ENCODE data around the gene NOL8. TPM values are rescaled to one million over a fixed set of nuclear protein-coding genes. Genes with fewer than 3 reads are reported as not detected.
A peak's percentile ranks its signal among the peaks of the same experiment; 100 is the strongest.

Gene NOL8
- polyA plus RNA-seq, 4 donors, result 36.1 to 65.7 (median 48.5) TPM

- DNase-seq (ENCODE audit: low read depth in 4 of 4, low spot score in 2 of 4), result no peak
These were observed 49.6 kb downstream of the NOL8 start for GRCh38 chr9:92275541-92275940.

DNA sequence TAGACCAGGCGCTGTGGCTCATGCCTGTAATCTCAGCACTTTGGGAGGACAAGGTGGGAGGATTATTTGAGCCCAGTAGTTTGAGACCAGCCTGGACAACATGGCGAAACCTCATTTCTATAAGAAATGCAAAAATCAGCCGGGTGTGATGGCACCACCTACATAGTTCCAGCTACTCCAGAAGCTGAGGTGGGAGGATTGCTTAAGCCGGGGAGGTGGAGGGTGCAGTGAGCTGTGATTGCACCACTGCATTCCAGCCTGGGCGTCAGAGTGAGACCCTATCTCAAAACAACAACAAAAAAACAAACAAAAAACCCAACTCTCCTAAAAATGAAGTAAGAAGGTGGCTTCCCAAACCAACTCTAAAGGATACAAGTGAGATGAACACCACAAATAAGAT lies 54.6 kb downstream of the NOL8 start:
- no peak for DNase-seq (ENCODE audit: low read depth in 4 of 4, low spot score in 2 of 4)

DNA sequence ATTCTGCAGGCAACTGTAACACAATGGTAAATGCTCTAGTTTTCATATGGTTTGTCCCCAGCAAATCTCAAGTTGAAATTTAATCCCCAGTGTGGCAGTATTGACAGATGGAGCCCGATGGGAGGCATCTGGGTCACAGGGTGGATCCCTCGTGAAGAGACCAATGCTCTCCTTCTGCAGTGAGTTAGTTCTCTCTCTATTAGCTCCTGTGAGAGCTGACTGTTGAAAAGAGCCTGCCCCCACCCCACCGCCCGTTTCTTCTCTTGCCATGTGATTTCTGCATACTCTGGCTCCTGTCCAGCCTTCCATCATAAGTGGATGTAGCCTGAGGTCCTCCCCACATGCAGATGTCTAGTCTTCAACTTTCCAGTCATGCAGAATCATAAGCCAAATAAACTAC lies 58.7 kb downstream of the NOL8 start:
- no peak for DNase-seq (ENCODE audit: low read depth in 4 of 4, low spot score in 2 of 4)

GRCh38 chr9:92265154-92265553 lies 60.0 kb downstream of the NOL8 start:
- DNase-seq (ENCODE audit: low read depth in 4 of 4, low spot score in 2 of 4), result no peak

- no peak for DNase-seq (ENCODE audit: low read depth in 4 of 4, low spot score in 2 of 4)
These were observed 62.0 kb downstream of the NOL8 start for GRCh38 chr9:92263131-92263530.

DNA sequence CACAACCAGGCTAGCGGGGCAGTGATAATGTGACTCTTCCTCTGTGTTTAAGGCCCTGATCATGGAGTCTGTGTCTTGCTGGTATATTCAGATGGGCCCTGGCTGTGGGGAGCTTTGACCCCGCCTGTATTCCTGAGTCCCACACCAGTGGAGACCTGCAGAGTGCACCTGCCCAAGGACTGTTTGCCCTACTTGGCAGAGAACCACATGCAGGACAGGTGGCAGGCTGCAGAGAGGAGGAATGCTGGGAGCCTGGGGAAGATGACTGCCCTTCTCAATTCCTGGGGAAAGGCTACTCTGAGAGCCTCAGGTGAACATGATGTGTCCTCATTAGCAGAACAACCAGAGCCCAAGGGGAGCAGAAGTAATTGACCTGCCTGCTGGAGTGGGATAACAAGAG lies 67.8 kb downstream of the NOL8 start:
- no peak for DNase-seq (ENCODE audit: low read depth in 4 of 4, low spot score in 2 of 4)

GRCh38 chr9:92254381-92255337 lies 70.5 kb downstream of the NOL8 start:
- peak in 1 of 4 donors; percentile 38 for DNase-seq (ENCODE audit: low read depth in 4 of 4, low spot score in 2 of 4)

DNA sequence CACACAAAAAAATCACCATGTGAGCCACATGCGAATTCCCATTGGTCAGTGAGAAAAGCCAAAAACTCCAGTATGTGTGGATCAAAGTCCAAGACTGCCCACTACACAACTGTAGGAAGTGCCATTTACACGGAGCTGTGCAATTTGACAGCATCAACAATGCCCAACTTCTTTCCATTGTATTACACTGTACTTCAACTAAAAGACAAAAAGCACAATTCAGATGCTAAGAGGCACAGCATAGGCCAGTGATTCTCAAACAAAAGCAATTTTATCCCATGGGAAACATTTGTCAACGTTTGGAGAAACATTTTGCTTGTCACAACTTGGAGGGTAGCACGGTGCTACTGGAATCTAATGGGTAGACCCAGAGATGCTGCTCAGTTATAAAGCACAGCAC lies 71.5 kb downstream of the NOL8 start:
- DNase-seq (ENCODE audit: low read depth in 4 of 4, low spot score in 2 of 4), result no peak

- DNase-seq (ENCODE audit: low read depth in 4 of 4, low spot score in 2 of 4), result no peak
These were observed 77.2 kb downstream of the NOL8 start for GRCh38 chr9:92247981-92248380.

Other genes with a start within 250 kb of the NOL8 start
- gene SPTLC1, start 209.9 kb downstream of the NOL8 start, polyA plus RNA-seq (ENCODE audit: insufficient read length in 4 of 4), result 100 to 1,000 TPM in 2 of 4 donors, 10 to 100 TPM in 2; 88.6 to 105 (median 97.5) TPM
- gene IARS1, start 31.7 kb downstream of the NOL8 start, polyA plus RNA-seq (ENCODE audit: insufficient read length in 4 of 4), result 100 to 1,000 TPM in 2 of 4 donors, 10 to 100 TPM in 2; 82.7 to 124 (median 100.0) TPM
- gene CENPP, start 603 bp upstream of the NOL8 start, polyA plus RNA-seq (ENCODE audit: insufficient read length in 4 of 4), result 1 to 10 TPM; 5.8 to 7.5 (median 6.3) TPM
- gene OGN, start 79.2 kb upstream of the NOL8 start, polyA plus RNA-seq (ENCODE audit: insufficient read length in 4 of 4), result 10 to 100 TPM; 33.1 to 78.7 (median 54.6) TPM
- gene OMD, start 99.1 kb upstream of the NOL8 start, polyA plus RNA-seq (ENCODE audit: insufficient read length in 4 of 4), result 1 to 10 TPM in 3 of 4 donors, under 1 TPM in 1; 0.76 to 3.7 (median 1.4) TPM
- 10 to 100 TPM in 3 of 4 donors, 1 to 10 TPM in 1; 8.5 to 21.1 (median 14.9) TPM for gene ASPN, start 157.2 kb upstream of the NOL8 start, polyA plus RNA-seq (ENCODE audit: insufficient read length in 4 of 4)
- gene ECM2, start 210.6 kb upstream of the NOL8 start, polyA plus RNA-seq (ENCODE audit: insufficient read length in 4 of 4), result 10 to 100 TPM; 14.1 to 20.2 (median 17.1) TPM

Data from left renal cortex interstitium (tissue), 4 donors.